Neural progenitor cell (in vitro differentiated cells): ENCODE results near the gene DND1.

Experiments
- EZH2 ChIP-seq: fragments of 200-600 bp; sonication (generic); IDR thresholded peaks from 2 replicates; pipeline ENCODE4 v1.6.1; 2017; ENCODE audit warnings: antibody characterized with exemption, mild to moderate bottlenecking, moderate library complexity
- EZH2phosphoT487 ChIP-seq: fragments of 200-600 bp; sonication (generic); IDR thresholded peaks from 2 replicates; pipeline ENCODE4 v1.6.1; 2017; ENCODE audit warnings: antibody characterized with exemption
- TF ChIP-seq, protein P1 (sequence below): fragments of 200-600 bp; sonication (generic); IDR thresholded peaks from 2 replicates; pipeline ENCODE4 v1.5.1; 2017; ENCODE audit warnings: antibody characterized with exemption, mild to moderate bottlenecking

DNA sequence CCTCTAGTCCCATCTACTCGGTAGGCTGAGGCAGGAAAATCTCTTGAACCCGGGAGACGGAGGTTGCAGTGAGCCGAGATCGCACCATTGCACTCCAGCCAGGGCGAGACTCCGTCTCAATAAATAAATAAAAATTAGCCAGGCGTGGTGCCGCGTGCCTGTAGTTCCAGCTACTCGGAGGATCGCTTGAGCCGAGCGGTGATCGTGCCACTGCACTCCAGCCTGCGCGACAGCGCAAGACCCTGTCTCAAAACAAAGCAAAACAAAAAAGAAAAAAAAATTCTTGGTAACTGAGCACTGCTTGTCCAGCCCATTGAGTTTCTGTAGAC lies 9.4 kb downstream of the DND1 start:
- TF ChIP-seq, protein P1, sequence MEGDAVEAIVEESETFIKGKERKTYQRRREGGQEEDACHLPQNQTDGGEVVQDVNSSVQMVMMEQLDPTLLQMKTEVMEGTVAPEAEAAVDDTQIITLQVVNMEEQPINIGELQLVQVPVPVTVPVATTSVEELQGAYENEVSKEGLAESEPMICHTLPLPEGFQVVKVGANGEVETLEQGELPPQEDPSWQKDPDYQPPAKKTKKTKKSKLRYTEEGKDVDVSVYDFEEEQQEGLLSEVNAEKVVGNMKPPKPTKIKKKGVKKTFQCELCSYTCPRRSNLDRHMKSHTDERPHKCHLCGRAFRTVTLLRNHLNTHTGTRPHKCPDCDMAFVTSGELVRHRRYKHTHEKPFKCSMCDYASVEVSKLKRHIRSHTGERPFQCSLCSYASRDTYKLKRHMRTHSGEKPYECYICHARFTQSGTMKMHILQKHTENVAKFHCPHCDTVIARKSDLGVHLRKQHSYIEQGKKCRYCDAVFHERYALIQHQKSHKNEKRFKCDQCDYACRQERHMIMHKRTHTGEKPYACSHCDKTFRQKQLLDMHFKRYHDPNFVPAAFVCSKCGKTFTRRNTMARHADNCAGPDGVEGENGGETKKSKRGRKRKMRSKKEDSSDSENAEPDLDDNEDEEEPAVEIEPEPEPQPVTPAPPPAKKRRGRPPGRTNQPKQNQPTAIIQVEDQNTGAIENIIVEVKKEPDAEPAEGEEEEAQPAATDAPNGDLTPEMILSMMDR = no peak
- no peak for TF ChIP-seq EZH2
- no peak for TF ChIP-seq EZH2phosphoT487
